Mesothelial cell of epicardium (in vitro differentiated cells): ENCODE data around the gene OPCML. TPM values are rescaled to one million over a fixed set of nuclear protein-coding genes. Genes with fewer than 3 reads are reported as not detected.

Source experiments
- DNase-seq, 2 experiments: peaks; one replicate each; pipeline ENCODE4 v3.0.0; 2021; ENCODE audit warnings: low spot score in 2 of 2; ENCODE audit not compliant: unreplicated experiment in 2 of 2
- H3K27ac Mint-ChIP-seq: 2 replicates; pipeline ENCODE4 v1.8.0; 2021; ENCODE audit warnings: mixed read lengths
- H3K27me3 Mint-ChIP-seq: 2 replicates; pipeline ENCODE4 v1.8.0; 2021; ENCODE audit warnings: low read depth, mixed read lengths
- H3K36me3 Mint-ChIP-seq: 2 replicates; pipeline ENCODE4 v1.8.0; 2021; ENCODE audit warnings: mixed read lengths
- H3K4me1 Mint-ChIP-seq: 2 replicates; pipeline ENCODE4 v1.8.0; 2021; ENCODE audit warnings: mixed read lengths
- H3K4me3 Mint-ChIP-seq: 2 replicates; pipeline ENCODE4 v1.8.0; 2021; ENCODE audit warnings: mild to moderate bottlenecking, moderate library complexity, mixed read lengths
- H3K9me3 Mint-ChIP-seq: 2 replicates; pipeline ENCODE4 v1.8.0; 2021; ENCODE audit warnings: mixed read lengths
- CTCF ChIP-seq: fragments of 200-600 bp; sonication (generic); IDR thresholded peaks from one replicate; pipeline ENCODE4 v1.5.0; 2021; ENCODE audit warnings: antibody characterized with exemption; ENCODE audit not compliant: unreplicated experiment
- total RNA-seq: library from RNA; stranded (reverse); gene quantifications from 3 replicates; pipeline ENCODE4 v1.2.1, GENCODE V29; 2021

OPCML gene
- total RNA-seq, 1 donor from 2014 or later: 3.0 TPM

- peaks cover 12% of the 10 kb centered on the region for H3K27me3 Mint-ChIP-seq
- peaks cover 12% of the 10 kb centered on the region for H3K4me1 Mint-ChIP-seq
- no peak for TF ChIP-seq CTCF
- H3K4me3 Mint-ChIP-seq: no peak overlapping the region
- no peak for DNase-seq
- no peaks in the 10 kb centered on the region for H3K36me3 Mint-ChIP-seq
- H3K27ac Mint-ChIP-seq: no peak overlapping the region
- H3K9me3 Mint-ChIP-seq: no peaks in the 10 kb centered on the region
Measured at GRCh38 chr11:132793831-132794230, 738.5 kb downstream of the OPCML start.

DNA sequence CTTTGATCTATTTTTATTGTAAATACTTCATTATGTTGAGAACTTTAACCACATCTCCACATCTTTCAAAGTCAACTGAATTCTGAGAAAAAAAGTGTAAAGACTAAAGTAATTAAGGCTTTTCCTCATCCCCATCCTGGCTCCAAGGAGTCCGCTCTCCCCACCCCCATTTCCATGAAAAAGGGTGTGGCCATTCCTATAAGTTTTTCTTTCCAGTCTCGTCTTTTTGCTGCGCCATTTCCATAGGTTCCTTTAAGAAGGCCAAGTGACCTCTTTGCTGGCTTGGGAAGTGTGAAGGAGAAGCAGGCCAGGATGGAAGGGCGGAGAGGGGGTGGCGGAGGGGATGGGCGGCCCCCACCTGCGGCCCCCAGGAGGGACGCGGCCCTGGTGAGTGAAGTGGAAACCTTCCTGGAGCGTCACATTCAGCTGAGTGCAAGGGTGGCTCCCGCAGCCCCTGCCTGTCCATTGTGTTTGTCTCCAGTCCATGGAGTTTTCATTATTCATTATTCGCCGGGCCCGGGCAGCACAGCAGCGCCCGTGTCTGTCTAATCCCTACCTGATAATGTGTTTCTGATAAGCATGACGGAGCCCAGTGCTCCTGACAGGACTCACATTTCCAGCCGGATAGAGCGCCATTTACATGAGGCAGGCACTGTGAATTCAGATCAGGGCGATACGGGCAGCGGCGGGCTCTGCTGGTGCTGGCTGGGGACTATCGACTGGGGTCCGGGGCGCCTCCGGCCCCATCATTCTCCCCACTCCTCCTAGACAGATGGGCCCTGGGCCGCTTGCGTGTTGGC lies 739.8 kb downstream of the OPCML start:
- Mint-ChIP-seq H3K36me3 (no peaks in the 10 kb centered on the region), H3K27ac (no peak overlapping the region), H3K27me3 (peaks cover 10% of the 10 kb centered on the region), H3K4me1 (peaks cover 12% of the 10 kb centered on the region), H3K9me3 (no peaks in the 10 kb centered on the region), H3K4me3 (peak overlapping the region; percentile 34)
- DNase-seq: no peak
- TF ChIP-seq CTCF: no peak

- Mint-ChIP-seq H3K4me1 (peaks cover 12% of the 10 kb centered on the region), H3K27ac (no peak overlapping the region), H3K4me3 (no peak overlapping the region), H3K9me3 (no peaks in the 10 kb centered on the region), H3K27me3 (peaks cover 13% of the 10 kb centered on the region), H3K36me3 (no peaks in the 10 kb centered on the region)
- no peak for TF ChIP-seq CTCF
- no peak for DNase-seq
Measured at GRCh38 chr11:132790971-132791370, 741.3 kb downstream of the OPCML start.

DNA sequence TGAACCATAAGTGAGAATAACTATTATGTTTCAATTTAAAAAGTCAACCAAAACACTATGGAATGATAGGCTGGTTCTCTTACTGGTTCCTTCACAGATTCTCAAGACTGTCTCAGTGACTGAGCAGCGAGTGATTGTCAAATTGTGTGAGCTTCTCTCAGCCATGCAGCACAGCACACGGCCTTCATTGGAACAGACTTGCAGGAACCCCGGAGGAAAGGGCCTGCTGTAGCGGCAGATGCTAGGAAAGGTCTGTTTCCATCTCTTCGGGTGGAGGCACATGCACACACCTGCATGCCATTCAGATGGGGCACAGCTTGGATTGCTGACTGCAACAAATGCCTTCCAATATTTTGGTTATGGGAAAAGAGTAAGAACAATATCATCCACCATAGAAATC lies 741.8 kb downstream of the OPCML start:
- Mint-ChIP-seq H3K9me3 (no peaks in the 10 kb centered on the region), H3K36me3 (no peaks in the 10 kb centered on the region), H3K4me1 (peaks cover 12% of the 10 kb centered on the region), H3K4me3 (no peak overlapping the region), H3K27me3 (peaks cover 13% of the 10 kb centered on the region), H3K27ac (no peak overlapping the region)
- TF ChIP-seq CTCF: no peak
- DNase-seq: no peak

DNA sequence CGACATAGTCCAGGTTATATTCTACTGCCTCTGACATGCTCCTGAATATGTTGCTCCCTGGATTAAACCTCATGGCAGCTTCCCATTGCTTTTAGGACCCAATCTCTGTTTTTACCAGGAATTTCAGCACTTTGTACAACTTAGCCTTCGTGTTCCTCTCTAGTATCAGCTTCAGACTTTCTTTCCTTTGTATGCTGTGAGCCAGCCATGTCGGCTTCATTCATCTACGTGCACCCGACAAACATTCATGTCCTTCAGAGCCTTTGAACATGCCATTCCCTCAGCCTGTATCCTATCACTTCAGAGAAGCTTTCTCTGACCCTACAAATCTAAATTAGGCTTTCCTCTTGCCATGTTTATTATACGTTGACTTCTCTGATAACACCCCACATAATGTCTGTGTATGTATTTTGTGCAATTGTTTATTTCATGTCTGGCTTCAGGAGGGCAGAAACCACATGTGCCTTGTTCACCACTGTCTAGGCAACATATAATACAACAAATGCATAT lies 743.4 kb downstream of the OPCML start:
- H3K36me3 Mint-ChIP-seq: no peaks in the 10 kb centered on the region
- no peak for DNase-seq
- peaks cover 9% of the 10 kb centered on the region for H3K4me1 Mint-ChIP-seq
- H3K27ac Mint-ChIP-seq: no peak overlapping the region
- peaks cover 16% of the 10 kb centered on the region for H3K27me3 Mint-ChIP-seq
- no peak for TF ChIP-seq CTCF
- no peaks in the 10 kb centered on the region for H3K9me3 Mint-ChIP-seq
- H3K4me3 Mint-ChIP-seq: no peak overlapping the region
